Measurements from ENCODE around the gene MUC3A. TPM values are rescaled to one million over a fixed set of nuclear protein-coding genes. Genes with fewer than 3 reads are reported as not detected.

The MUC3A gene
- total RNA-seq, 2 donors from 2014 or later = 0.52 to 3.0 TPM

GRCh38 chr7:100947792-100948191 is 1.5 kb upstream of the MUC3A start:
- intact Hi-C loops (cut with DNase I) = no loop called here
- Histone ChIP-seq H3K9me3 (no peaks in the 10 kb centered on the region), H3K27ac (no peak overlapping the region), H3K27me3 (no peaks in the 10 kb centered on the region), H3K4me3 (no peak overlapping the region), H3K36me3 (replicated peaks in 1 of 2; ENCODE audit: insufficient read depth in 1 of 2, low read depth in 2 of 2) (no peaks in the 10 kb centered on the region), H3K4me1 (peaks cover 4% of the 10 kb centered on the region)
- DNase-seq (no peak), ATAC-seq (no peak)
- TF ChIP-seq CTCF (IDR thresholded peaks at IDR 0.05) = no peak
- TF ChIP-seq POLR2A (IDR thresholded peaks at IDR 0.05) = no peak
- 58 to 81% methylated on average over 5 of the region's 5 CpGs for WGBS, 2 donors

- H3K4me1 ChIP-seq = no peaks in the 10 kb centered on the region
- no peak overlapping the region for H3K27ac ChIP-seq
- 45 to 47% methylated on average over 15 of the region's 15 CpGs for WGBS, 2 donors
- TF ChIP-seq POLR2A (IDR thresholded peaks at IDR 0.05) (no peak), CTCF (IDR thresholded peaks at IDR 0.05) (no peak)
- no peak overlapping the region for H3K4me3 ChIP-seq
- no peaks in the 10 kb centered on the region for H3K36me3 ChIP-seq (replicated peaks in 1 of 2; ENCODE audit: insufficient read depth in 1 of 2, low read depth in 2 of 2)
- no peak for DNase-seq
- H3K9me3 ChIP-seq = no peaks in the 10 kb centered on the region
- intact Hi-C loops (cut with DNase I) = no loop called here
- no peak for ATAC-seq
- H3K27me3 ChIP-seq = no peaks in the 10 kb centered on the region
Measured at GRCh38 chr7:100949933-100950443, 654 bp downstream of the MUC3A start.

GRCh38 chr7:100951172-100951571 is 1.8 kb downstream of the MUC3A start:
- intact Hi-C loops (cut with DNase I) = no loop called here
- WGBS, 2 donors = 31 to 36% methylated on average over 5 to 6 of the region's 6 CpGs
- no peak overlapping the region for H3K4me3 ChIP-seq
- H3K4me1 ChIP-seq = no peaks in the 10 kb centered on the region
- no peak overlapping the region for H3K27ac ChIP-seq
- no peaks in the 10 kb centered on the region for H3K9me3 ChIP-seq
- H3K36me3 ChIP-seq (replicated peaks in 1 of 2; ENCODE audit: insufficient read depth in 1 of 2, low read depth in 2 of 2) = no peaks in the 10 kb centered on the region
- ATAC-seq (no peak), DNase-seq (no peak)
- H3K27me3 ChIP-seq = no peaks in the 10 kb centered on the region
- TF ChIP-seq CTCF (IDR thresholded peaks at IDR 0.05) (no peak), POLR2A (IDR thresholded peaks at IDR 0.05) (no peak)

- H3K4me1 ChIP-seq = no peaks in the 10 kb centered on the region
- intact Hi-C loops (cut with DNase I) = no loop called here
- H3K27ac ChIP-seq = no peak overlapping the region
- WGBS, 2 donors = 57 to 59% methylated on average over 15 of the region's 15 CpGs
- H3K4me3 ChIP-seq = no peak overlapping the region
- ATAC-seq (no peak), DNase-seq (no peak)
- TF ChIP-seq POLR2A (IDR thresholded peaks at IDR 0.05) (no peak), CTCF (IDR thresholded peaks at IDR 0.05) (no peak)
- no peaks in the 10 kb centered on the region for H3K27me3 ChIP-seq
- H3K36me3 ChIP-seq (replicated peaks in 1 of 2; ENCODE audit: insufficient read depth in 1 of 2, low read depth in 2 of 2) = no peaks in the 10 kb centered on the region
- H3K9me3 ChIP-seq = no peaks in the 10 kb centered on the region
Measured at GRCh38 chr7:100951888-100952560, 2.7 kb downstream of the MUC3A start.

- no peaks in the 10 kb centered on the region for H3K4me1 ChIP-seq
- H3K4me3 ChIP-seq = no peak overlapping the region
- no peaks in the 10 kb centered on the region for H3K27me3 ChIP-seq
- no peaks in the 10 kb centered on the region for H3K36me3 ChIP-seq (replicated peaks in 1 of 2; ENCODE audit: insufficient read depth in 1 of 2, low read depth in 2 of 2)
- intact Hi-C loops (cut with DNase I) = no loop called here
- WGBS, 2 donors = 30 to 32% methylated on average over 2 of the region's 2 CpGs
- no peak overlapping the region for H3K27ac ChIP-seq
- H3K9me3 ChIP-seq = no peaks in the 10 kb centered on the region
- no peak for TF ChIP-seq POLR2A (IDR thresholded peaks at IDR 0.05)
- no peak for TF ChIP-seq CTCF (IDR thresholded peaks at IDR 0.05)
- no peak for ATAC-seq
- DNase-seq = no peak
Measured at GRCh38 chr7:100952641-100953040, 3.3 kb downstream of the MUC3A start.

Data from body of pancreas (tissue), 4 donors.